ENCODE results near the gene CACNA1H.

CACNA1H gene

GRCh38 chr16:1121601-1122397 lies 31.1 kb upstream of the CACNA1H start:
- DNase-seq (ENCODE audit: extremely low spot score, insufficient read length, low read depth), result no peak
- FAIRE-seq, result no peak

- no peak for DNase-seq (ENCODE audit: extremely low spot score, insufficient read length, low read depth)
- no peak for FAIRE-seq
Measured at GRCh38 chr16:1122398-1122765, 30.5 kb upstream of the CACNA1H start.

- FAIRE-seq (no peak), DNase-seq (ENCODE audit: extremely low spot score, insufficient read length, low read depth) (no peak)
Measured at GRCh38 chr16:1123525-1124230, 29.2 kb upstream of the CACNA1H start.

DNA sequence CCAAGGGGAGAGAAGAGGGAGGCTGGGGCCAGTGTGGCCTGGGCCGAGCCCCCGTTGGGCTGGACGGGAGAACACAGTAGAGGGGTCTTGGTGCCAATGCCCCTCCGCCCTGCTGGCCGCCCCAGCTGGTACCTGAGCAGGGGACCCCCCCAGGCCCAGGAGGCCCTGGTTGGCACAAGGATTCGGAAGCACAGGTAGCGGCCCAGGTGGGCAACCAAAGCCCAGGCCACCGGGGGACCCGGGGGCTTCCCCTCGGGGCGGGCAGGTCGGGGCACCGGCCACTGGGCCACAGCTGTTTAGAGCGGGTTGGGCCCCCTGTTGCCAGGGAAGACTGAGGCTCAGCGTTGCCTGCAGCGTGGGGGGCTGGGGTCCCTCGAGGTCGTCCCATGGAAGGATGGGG lies 28.6 kb upstream of the CACNA1H start:
- FAIRE-seq, result no peak
- DNase-seq (ENCODE audit: extremely low spot score, insufficient read length, low read depth), result no peak

DNA sequence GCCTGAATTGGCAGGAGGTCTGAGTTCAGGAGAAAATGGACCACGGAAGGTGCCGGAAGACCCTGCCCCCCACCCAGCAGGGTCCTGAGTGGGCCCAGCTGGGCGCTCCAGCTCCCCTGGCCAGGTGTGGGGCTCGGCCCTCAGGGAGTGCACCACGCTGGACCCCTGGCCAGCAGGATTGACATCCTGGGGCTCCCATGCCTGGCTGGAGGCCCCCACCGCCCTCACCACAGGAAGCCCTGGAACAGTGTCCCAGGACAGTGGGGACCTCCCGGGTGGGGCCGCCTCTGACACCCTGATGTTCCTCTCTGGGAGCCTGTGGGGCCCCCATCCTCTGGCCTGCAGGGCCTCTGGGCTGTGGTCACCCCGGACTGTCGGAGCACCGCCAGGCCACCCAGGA lies 28.1 kb upstream of the CACNA1H start:
- FAIRE-seq (no peak), DNase-seq (ENCODE audit: extremely low spot score, insufficient read length, low read depth) (no peak)

- DNase-seq (ENCODE audit: extremely low spot score, insufficient read length, low read depth) (no peak), FAIRE-seq (no peak)
Measured at GRCh38 chr16:1125471-1125870, 27.4 kb upstream of the CACNA1H start.

- no peak for FAIRE-seq
Measured at GRCh38 chr16:1126044-1126443, 26.9 kb upstream of the CACNA1H start.

GRCh38 chr16:1126586-1126985 lies 26.3 kb upstream of the CACNA1H start:
- FAIRE-seq (no peak), DNase-seq (ENCODE audit: extremely low spot score, insufficient read length, low read depth) (no peak)

More at GRCh38 chr16:1126044-1126443, 26.9 kb upstream of the CACNA1H start:
- DNase-seq (ENCODE audit: extremely low spot score, insufficient read length, low read depth), result no peak

DNA sequence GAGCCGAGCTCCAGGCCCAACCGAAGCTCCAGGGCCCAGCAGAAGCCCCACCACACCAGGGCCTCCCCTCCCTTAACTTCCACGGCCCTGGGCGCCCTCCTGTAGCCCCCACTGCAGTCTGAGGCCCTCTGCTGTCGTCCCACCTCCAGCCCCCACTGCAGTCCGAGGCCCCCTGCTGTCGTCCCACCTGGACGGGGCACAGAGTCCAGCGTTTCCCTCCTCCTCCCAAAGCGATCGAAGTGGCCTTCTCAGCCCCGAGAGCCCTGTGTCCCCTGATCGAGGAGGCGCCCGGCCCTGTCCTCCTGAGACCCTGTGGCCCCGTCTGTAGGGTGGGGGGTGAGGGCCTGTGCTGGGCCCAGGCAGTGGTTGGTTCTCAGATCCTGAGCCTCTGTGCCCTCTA lies 25.8 kb upstream of the CACNA1H start:
- FAIRE-seq (no peak), DNase-seq (ENCODE audit: extremely low spot score, insufficient read length, low read depth) (no peak)

DNA sequence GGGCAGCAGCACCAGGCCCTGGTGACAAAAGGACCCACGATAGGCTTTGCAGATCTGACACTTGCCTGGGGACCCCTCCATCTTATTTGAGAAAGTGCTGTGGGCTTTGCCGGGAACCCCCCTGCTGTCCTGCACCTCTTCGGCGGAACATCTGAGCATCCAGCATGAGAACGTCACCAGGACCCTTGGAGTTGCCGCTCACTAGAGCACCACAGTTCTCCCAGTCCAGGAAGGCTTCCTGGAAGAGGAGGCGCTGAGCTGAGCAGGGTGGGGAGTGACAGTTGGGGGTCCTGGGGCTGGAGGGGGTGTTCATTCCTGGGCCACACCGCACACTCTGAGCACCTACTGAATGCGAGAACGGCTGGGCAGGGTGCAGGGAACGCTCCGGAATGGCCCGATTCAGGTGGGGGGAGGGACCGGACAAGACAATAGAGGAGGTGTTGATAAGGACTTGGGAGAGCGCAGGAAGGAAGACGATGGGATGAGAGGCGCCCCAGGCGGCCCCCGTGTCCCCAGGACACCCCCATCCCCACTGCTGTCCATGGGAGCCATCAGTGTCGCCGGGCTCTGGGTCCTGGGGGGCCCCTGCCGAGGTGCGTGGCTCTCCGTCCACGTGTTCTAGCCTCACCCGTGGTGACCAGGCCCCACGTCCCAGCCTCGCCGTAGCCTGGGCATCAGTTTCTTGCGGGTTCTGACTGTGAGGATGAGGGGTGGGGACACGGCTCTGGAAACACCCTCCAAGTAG lies 24.8 kb upstream of the CACNA1H start:
- DNase-seq (ENCODE audit: extremely low spot score, insufficient read length, low read depth) (no peak), FAIRE-seq (no peak)

GRCh38 chr16:1129106-1129960 lies 23.6 kb upstream of the CACNA1H start:
- DNase-seq (ENCODE audit: extremely low spot score, insufficient read length, low read depth) (no peak), FAIRE-seq (no peak)

DNA sequence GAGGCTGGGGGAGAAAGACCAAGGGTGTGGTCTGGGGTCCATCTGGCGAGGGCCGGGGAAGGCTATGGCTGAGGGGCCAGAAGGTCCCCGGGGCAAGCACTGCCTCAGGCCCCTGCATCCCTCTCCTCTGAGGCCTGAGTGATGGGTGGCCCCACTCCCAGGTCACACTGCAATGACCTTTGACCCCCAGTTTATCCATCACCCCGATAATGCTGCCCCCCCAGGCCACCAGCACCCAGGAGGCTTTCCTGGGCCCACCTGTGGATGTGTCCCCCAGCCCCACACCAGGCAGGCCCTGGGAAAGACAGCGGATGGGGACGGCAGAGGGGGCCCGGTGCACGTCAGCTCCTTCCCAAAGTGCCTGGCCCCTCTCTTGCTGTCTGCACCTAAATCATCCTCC lies 22.5 kb upstream of the CACNA1H start:
- FAIRE-seq (no peak), DNase-seq (ENCODE audit: extremely low spot score, insufficient read length, low read depth) (no peak)

DNA sequence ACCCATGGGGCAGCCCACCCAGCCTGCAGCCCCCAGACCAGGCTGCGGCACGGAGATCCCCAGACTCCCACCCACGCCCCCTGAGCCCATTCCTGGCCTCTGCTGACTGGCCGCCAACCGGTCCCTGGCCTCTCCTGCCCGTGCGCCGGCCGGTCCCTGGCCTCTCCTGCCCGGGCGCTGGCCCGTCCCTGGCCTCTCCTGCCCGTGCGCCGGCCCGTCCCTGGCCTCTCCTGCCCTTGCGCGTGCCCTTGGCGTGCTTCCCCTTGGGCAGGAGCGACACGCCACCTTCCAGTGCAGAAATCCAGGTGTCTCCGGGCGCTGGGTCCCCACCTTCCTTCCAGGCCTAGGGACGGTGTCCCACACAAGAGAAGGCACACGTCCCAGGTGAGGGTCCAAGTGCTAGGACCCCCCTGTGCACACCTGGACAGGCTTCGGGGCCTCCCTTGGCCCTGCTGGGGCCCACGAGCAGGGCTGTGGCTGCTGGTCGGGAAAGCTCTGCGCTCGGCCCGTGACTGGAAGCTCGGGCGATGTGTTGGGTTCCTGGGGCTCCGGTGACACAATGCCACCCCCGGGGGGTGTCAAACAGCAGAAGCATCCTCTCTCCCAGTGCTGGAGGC lies 21.4 kb upstream of the CACNA1H start:
- DNase-seq (ENCODE audit: extremely low spot score, insufficient read length, low read depth) (no peak), FAIRE-seq (no peak)

DNA sequence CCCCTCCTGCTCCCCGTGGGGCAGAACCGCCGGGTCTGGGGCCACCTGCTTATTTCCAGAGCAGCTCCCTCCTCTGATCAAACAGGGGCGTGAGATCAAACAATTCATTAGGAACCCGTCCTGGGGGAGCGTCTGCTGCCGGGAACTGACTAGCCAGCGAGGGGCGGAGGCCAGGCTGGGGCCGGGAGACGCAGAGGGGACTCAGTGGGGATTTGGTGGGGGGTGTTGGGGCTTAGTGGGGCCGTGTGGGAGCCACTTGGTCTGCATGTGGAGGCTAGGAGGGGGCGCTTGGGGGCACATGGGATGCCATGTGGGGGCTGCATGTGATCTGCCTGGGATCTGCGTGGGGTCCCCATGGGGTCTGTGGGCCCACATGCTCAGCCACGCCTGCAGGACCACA lies 20.5 kb upstream of the CACNA1H start:
- FAIRE-seq, result no peak
- DNase-seq (ENCODE audit: extremely low spot score, insufficient read length, low read depth), result no peak

DNA sequence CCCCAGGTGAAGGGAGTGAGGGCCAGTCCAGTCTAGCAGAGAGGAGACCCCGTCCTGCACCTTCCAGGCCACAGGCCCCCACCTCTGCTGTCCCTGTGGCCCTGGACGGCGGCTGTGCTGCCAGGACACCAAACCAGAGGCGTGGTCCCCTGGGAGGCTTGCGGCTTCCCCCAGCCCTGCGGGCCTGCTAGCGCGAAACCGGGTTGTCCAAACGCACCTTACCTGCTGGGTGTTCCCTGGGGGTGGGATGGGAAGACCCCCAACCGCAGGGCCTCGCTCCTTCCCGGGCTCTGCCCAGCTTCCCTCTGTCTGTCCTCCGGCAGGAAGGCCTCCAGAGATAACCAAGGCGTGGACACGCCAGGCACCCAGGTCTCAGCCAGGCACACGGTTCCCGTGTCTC lies 19.6 kb upstream of the CACNA1H start:
- FAIRE-seq, result no peak
- no peak for DNase-seq (ENCODE audit: extremely low spot score, insufficient read length, low read depth)

DNA sequence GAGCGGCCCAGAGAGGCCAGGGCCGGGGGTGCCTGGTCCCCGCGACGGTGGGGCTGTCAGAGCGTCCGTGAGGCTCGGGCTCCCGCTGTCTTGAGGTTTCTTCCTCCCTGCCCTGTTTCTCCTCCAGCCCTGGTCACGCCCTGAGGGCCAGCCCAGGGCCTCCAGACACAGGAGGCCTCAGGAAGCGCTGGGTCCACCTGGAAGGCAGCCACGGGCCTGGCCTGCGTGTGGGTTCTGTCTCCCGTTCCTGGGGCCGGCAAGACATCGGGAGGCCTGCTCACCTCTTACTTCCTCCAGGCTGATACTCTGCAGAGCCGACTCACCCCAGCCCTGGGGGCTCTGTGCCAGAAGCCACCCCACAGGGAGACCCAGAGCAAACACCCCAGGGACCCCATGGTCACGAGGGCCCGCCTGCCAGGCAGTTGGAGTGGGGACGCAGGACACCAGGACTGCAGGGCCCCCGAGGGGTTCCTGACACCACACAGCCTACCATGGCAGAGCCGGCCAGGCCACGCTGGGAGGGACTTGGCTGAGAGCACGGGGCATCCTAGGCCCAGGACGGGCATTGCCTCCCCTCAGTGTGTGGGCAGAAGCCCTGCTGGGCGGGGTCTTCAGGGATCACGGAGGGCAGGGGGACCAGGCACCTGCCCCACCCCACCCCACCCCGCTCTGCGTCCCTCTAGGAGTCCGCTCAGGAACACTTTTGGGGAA lies 18.9 kb upstream of the CACNA1H start:
- no peak for FAIRE-seq
- DNase-seq (ENCODE audit: extremely low spot score, insufficient read length, low read depth), result no peak

GRCh38 chr16:1134776-1135458 lies 18.0 kb upstream of the CACNA1H start:
- DNase-seq (ENCODE audit: extremely low spot score, insufficient read length, low read depth) (no peak), FAIRE-seq (no peak)

DNA sequence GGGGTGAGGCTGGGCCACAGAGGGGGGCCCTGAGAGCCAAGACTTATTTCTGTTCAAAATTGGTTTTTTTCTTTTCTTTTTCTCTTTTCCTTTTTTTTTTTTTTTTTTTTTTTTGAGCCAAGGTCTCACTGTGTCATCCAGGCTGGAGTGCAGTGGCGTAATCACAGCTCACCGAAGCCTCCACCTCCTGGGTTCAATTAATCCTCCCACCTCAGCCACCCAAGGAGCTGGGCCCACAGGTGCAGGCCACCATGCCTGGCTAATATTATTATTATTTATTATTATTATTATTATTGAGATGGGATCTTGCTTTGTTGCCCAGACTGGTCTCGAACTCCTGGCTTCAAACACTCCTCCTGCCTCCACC lies 17.5 kb upstream of the CACNA1H start:
- DNase-seq (ENCODE audit: extremely low spot score, insufficient read length, low read depth) (no peak), FAIRE-seq (no peak)

DNA sequence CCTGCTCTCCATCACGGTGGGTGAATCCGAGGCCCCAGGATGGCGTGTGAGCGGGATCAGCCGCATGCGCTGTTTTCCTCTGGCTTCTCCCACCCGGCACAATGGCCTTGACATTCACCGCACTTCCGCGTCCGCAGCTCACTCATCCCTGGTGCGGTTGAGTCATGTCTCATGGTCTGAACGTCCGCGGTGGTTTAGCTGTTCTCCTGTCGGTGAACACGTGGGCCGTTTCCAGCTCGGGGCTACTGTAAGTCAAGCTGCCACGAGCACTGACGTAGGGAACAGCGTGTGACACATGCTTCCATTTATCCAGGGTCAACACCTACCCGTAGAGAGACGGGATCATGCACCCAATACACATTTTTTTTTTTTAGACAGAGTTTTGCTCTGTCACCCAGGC lies 15.3 kb upstream of the CACNA1H start:
- DNase-seq (ENCODE audit: extremely low spot score, insufficient read length, low read depth) (no peak), FAIRE-seq (no peak)

Measured in GM18507 (cell line).